Colonic mucosa (tissue), 4 donors: ENCODE measurements around the gene EYA4. TPM values are rescaled to one million over a fixed set of nuclear protein-coding genes. Genes with fewer than 3 reads are reported as not detected.

ENCODE experiments used
- DNase-seq: peaks from one replicate; pipeline ENCODE4 v3.0.0-alpha.2; 2020
- H3K27ac ChIP-seq: fragments of 200-600 bp; one replicate; pipeline ENCODE4 v1.8.0; 2021
- H3K27me3 ChIP-seq: fragments of 200-600 bp; one replicate; pipeline ENCODE4 v1.8.0; 2021
- H3K36me3 ChIP-seq: fragments of 200-600 bp; one replicate; pipeline ENCODE4 v1.8.0; 2021
- H3K4me1 ChIP-seq: fragments of 200-600 bp; one replicate; pipeline ENCODE4 v1.8.0; 2021; ENCODE audit warnings: mild to moderate bottlenecking
- H3K4me3 ChIP-seq: fragments of 200-600 bp; one replicate; pipeline ENCODE4 v1.8.0; 2021
- H3K9ac ChIP-seq, 2 donors: one replicate each; pipeline ENCODE4 v1.7.0; 2013; ENCODE audit warnings: control low read depth in 2 of 2, low read depth in 2 of 2, low read length in 2 of 2
- H3K9me3 ChIP-seq: fragments of 200-600 bp; one replicate; pipeline ENCODE4 v1.8.0; 2021
- intact Hi-C: fragments of 100-400 bp; cut with DNase I; formaldehyde crosslinking; loops from one replicate; pipeline ENCODE4 v1.14.1; 2022
- total RNA-seq, 2 donors: library from RNA; stranded (reverse); fragmentation: NEBNext Ultra II Directional in 1 of 2; extraction: Animal tissue kit (Norgen Biotek cat#: 25700) in 1 of 2; gene quantifications; one replicate each; pipeline ENCODE4 v1.2.1, GENCODE V29; 2021
- TF ChIP-seq, protein P1 (sequence below): fragments of 200-600 bp; IDR thresholded peaks from one replicate; pipeline ENCODE4 v1.8.0; 2022; ENCODE audit warnings: antibody characterized with exemption, mild to moderate bottlenecking
- donor health status: healthy.
- donor health status: DM: no; HTN: no; CAD: no.
- donor health status: DM: no; HTN: no; CAD: no.

The EYA4 gene
- total RNA-seq, 2 donors from 2014 or later: 0.05 TPM; not detected in 1

DNA sequence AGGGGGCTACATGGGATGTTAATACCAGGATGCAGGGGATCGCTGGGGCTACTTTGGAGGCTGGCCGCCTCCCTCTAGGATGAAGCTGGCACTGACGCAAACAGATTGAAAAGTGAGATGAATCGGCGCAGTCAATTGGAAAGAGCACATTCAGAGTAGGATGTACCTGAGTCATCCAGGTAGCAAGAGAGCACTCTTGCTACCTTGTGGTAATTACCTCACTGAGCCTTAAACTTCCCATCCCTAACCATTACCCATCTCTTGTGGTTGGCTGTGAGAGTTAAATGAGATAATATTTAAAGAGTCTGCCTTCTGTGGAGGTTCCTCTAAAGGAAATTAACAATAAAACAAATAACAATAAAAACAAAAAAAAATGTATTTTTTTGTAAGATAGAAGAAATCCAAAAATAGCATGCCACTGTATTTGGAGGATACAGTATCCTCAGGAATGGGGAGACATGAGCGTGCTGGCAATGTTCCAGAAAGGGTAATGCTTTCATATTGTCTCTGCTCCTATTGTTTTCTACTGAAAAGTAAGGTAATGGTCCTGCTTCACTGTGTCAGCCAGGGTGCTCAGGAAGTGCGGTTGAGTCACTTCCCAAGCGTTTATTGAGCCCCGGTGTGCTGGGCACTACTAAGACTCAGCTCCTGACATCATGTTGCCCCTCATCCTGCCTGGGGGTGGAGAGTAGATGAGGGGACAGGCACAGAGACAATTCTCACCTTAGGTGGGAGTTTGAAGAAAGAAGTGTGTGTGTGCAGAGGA lies 301.1 kb downstream of the EYA4 start:
- no peak for DNase-seq
- no peak overlapping the region for H3K4me3 ChIP-seq
- H3K4me1 ChIP-seq: no peaks in the 10 kb centered on the region
- H3K9me3 ChIP-seq: no peaks in the 10 kb centered on the region
- intact Hi-C loops: no loop called here
- no peaks in the 10 kb centered on the region for H3K36me3 ChIP-seq
- H3K9ac ChIP-seq: no peak overlapping the region
- H3K27me3 ChIP-seq: no peaks in the 10 kb centered on the region
- H3K27ac ChIP-seq: no peak overlapping the region
- TF ChIP-seq, protein P1, sequence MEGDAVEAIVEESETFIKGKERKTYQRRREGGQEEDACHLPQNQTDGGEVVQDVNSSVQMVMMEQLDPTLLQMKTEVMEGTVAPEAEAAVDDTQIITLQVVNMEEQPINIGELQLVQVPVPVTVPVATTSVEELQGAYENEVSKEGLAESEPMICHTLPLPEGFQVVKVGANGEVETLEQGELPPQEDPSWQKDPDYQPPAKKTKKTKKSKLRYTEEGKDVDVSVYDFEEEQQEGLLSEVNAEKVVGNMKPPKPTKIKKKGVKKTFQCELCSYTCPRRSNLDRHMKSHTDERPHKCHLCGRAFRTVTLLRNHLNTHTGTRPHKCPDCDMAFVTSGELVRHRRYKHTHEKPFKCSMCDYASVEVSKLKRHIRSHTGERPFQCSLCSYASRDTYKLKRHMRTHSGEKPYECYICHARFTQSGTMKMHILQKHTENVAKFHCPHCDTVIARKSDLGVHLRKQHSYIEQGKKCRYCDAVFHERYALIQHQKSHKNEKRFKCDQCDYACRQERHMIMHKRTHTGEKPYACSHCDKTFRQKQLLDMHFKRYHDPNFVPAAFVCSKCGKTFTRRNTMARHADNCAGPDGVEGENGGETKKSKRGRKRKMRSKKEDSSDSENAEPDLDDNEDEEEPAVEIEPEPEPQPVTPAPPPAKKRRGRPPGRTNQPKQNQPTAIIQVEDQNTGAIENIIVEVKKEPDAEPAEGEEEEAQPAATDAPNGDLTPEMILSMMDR: no peak

DNA sequence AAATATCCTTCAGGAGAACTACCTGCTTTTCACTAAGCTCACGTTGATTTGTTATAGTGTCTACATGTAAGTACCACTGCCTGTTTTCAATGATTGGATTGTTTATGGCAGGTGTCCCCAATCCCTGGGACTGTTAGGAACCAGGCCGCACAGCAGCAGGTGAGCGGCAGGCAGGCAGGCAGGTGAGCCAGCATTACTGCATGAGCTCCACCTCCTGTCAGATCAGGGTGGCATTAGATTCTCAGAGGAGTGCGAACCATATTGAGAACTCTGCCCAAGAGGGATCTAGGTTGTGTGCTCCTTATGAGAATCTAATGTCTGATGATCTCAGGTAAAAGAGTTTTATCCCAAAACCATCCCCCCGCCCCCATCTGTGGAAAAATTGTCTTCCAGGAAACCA lies 303.3 kb downstream of the EYA4 start:
- Histone ChIP-seq H3K4me1 (no peaks in the 10 kb centered on the region), H3K27me3 (no peaks in the 10 kb centered on the region), H3K27ac (no peak overlapping the region), H3K4me3 (no peak overlapping the region), H3K36me3 (no peaks in the 10 kb centered on the region), H3K9ac (no peak overlapping the region), H3K9me3 (no peaks in the 10 kb centered on the region)
- intact Hi-C loops: no loop called here
- DNase-seq: no peak
- TF ChIP-seq, protein P1: no peak

GRCh38 chr6:133546098-133546497 lies 304.9 kb downstream of the EYA4 start:
- no peak for DNase-seq
- Histone ChIP-seq H3K27ac (no peak overlapping the region), H3K9ac (no peak overlapping the region), H3K4me3 (no peak overlapping the region), H3K36me3 (no peaks in the 10 kb centered on the region), H3K4me1 (no peaks in the 10 kb centered on the region), H3K27me3 (no peaks in the 10 kb centered on the region), H3K9me3 (no peaks in the 10 kb centered on the region)
- TF ChIP-seq, protein P1: no peak
- intact Hi-C loops: no loop called here

- Histone ChIP-seq H3K27ac (no peak overlapping the region), H3K4me3 (no peak overlapping the region), H3K27me3 (no peaks in the 10 kb centered on the region), H3K4me1 (no peaks in the 10 kb centered on the region), H3K36me3 (no peaks in the 10 kb centered on the region), H3K9me3 (no peaks in the 10 kb centered on the region), H3K9ac (no peak overlapping the region)
- TF ChIP-seq, protein P1: no peak
- no peak for DNase-seq
- intact Hi-C loops: no loop called here
Observed at GRCh38 chr6:133547136-133547535, 306.0 kb downstream of the EYA4 start.

DNA sequence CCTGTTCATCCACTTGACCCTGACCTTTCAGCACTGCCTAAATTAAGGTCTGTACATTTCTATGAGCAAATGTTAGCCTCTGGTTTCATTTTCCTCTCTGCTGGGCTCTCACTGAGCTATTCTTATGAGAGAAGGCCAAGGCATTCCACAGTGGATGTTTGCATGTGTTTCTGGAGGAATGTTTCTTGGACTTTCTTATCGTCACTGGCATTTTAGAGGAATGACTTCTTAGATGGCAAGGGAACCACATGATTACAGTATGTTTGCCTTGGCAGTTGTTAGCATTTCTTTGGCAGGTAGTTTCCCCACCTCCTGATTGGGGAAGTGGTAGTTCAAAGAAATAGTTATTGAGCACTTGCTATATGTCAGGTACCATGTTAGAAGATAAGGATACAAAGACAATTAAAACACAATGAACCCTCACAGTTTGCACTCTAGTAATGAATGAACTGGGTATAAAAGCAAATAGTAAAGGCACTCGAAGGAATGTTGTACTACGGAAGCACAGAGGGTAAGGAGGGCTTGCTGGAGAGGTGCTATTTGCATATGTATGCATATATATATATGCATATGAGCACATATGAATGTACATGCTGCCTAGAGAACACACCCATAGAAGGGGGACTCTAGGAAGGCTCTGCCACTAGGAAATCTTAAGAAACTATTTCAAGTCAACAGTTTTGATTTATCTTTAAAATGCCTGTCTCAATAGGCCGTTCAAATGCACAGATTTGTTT lies 307.4 kb downstream of the EYA4 start:
- intact Hi-C loops: no loop called here
- TF ChIP-seq, protein P1: no peak
- Histone ChIP-seq H3K36me3 (no peaks in the 10 kb centered on the region), H3K4me1 (no peaks in the 10 kb centered on the region), H3K27ac (no peak overlapping the region), H3K9ac (no peak overlapping the region), H3K9me3 (no peaks in the 10 kb centered on the region), H3K4me3 (no peak overlapping the region), H3K27me3 (no peaks in the 10 kb centered on the region)
- DNase-seq: no peak
